H1 (cell line): ENCODE data around the gene STX8. TPM values are rescaled to one million over a fixed set of nuclear protein-coding genes. Genes with fewer than 3 reads are reported as not detected.

Source experiments
- CTCF ChIA-PET: fragments of 300-600 bp; sonication (Branson Sonifier 250); formaldehyde crosslinking; loops from one replicate; lab custom pipeline; 2021; ENCODE audit not compliant: partially characterized antibody; lab: Charles Lee
- POLR2A ChIA-PET: fragments of 300-600 bp; sonication (Branson Sonifier 250); formaldehyde crosslinking; loops from one replicate; lab custom pipeline; 2021; ENCODE audit warnings: inconsistent platforms; ENCODE audit not compliant: partially characterized antibody; lab: Charles Lee
- DNase-seq, 2 experiments: peaks; one replicate each; pipeline versions ENCODE4 v3.0.0 to v3.0.0-alpha.2; 2010 to 2022; ENCODE audit warnings: low spot score in 2 of 2, low read depth in 1 of 2, mixed read lengths in 1 of 2
- FAIRE-seq: peaks from 2 replicates; lab custom pipeline; 2011; peaks lifted over from hg19 to GRCh38; lab: Jason Lieb, UNC
- H2AFZ ChIP-seq: 2 replicates; pipeline ENCODE4 v1.8.1; 2012; ENCODE audit warnings: low read length, inconsistent platforms
- H2AK5ac ChIP-seq: 2 replicates; pipeline ENCODE4 v1.6.1; 2013; ENCODE audit warnings: low read depth, low read length
- H2BK120ac ChIP-seq: replicated peaks from 2 replicates; pipeline ENCODE3; 2013; ENCODE audit warnings: low read depth, low read length, inconsistent platforms
- H2BK12ac ChIP-seq: 2 replicates; pipeline ENCODE4 v1.6.1; 2013; ENCODE audit warnings: low read depth, low read length
- H2BK15ac ChIP-seq: 2 replicates; pipeline ENCODE4 v1.6.1; 2013; ENCODE audit warnings: low read length
- H2BK20ac ChIP-seq: 2 replicates; pipeline ENCODE4 v1.6.1; 2013; ENCODE audit warnings: low read length
- H2BK5ac ChIP-seq: 2 replicates; pipeline ENCODE4 v1.6.1; 2013; ENCODE audit warnings: low read depth, low read length
- H3K14ac ChIP-seq: 2 replicates; pipeline ENCODE4 v1.6.1; 2013; ENCODE audit warnings: inconsistent platforms; ENCODE audit not compliant: insufficient read length
- H3K18ac ChIP-seq: 2 replicates; pipeline ENCODE4 v1.6.1; 2013; ENCODE audit warnings: low read length; ENCODE audit errors: extremely low read depth
- H3K23ac ChIP-seq: 2 replicates; pipeline ENCODE4 v1.6.1; 2013; ENCODE audit warnings: inconsistent platforms; ENCODE audit not compliant: insufficient read length
- H3K23me2 ChIP-seq: 2 replicates; pipeline ENCODE4 v1.6.1; 2013; ENCODE audit warnings: low read depth, low read length
- H3K27ac ChIP-seq: 2 replicates; pipeline ENCODE4 v1.6.1; 2011; ENCODE audit warnings: low read depth, low read length, inconsistent platforms
- H3K27me3 ChIP-seq, 4 experiments: replicated peaks in 1 of 4; 1 replicate in 1 of 4; 2 replicates in 3 of 4; pipeline versions ENCODE4 v1.6.1 to v1.8.1; 2011 to 2013; ENCODE audit warnings: low read length in 3 of 4, mild to moderate bottlenecking in 3 of 4, inconsistent platforms in 2 of 4, mixed read lengths in 2 of 4, moderate library complexity in 1 of 4; ENCODE audit not compliant: control insufficient read depth in 3 of 4, insufficient read depth in 3 of 4; ENCODE audit errors: extremely low read depth in 1 of 4
- H3K36me3 ChIP-seq, 4 experiments: 2 replicates each; pipeline versions ENCODE4 v1.6.1 to v1.8.1; 2011 to 2013; ENCODE audit warnings: mild to moderate bottlenecking in 4 of 4, low read length in 3 of 4, moderate library complexity in 2 of 4, control low read depth in 1 of 4, inconsistent platforms in 1 of 4; ENCODE audit not compliant: insufficient read depth in 4 of 4, control insufficient read depth in 2 of 4
- H3K4ac ChIP-seq: replicated peaks from 2 replicates; pipeline ENCODE3; 2013; ENCODE audit warnings: low read length, low read depth, mixed read lengths, inconsistent platforms; ENCODE audit not compliant: insufficient read length
- H3K4me1 ChIP-seq, 4 experiments: replicated peaks in 1 of 4; 1 replicate in 1 of 4; 2 replicates in 3 of 4; pipeline versions ENCODE4 v1.6.1 to v1.8.1; 2011 to 2013; ENCODE audit warnings: low read length in 3 of 4, inconsistent platforms in 2 of 4, mixed read lengths in 1 of 4; ENCODE audit not compliant: insufficient read depth in 4 of 4, control insufficient read depth in 3 of 4
- H3K4me2 ChIP-seq, 2 experiments: 2 replicates each; pipeline versions ENCODE4 v1.6.1 to v1.8.1; 2011 to 2013; ENCODE audit warnings: low read depth in 2 of 2, low read length in 2 of 2, control low read depth in 1 of 2, inconsistent platforms in 1 of 2, mild to moderate bottlenecking in 1 of 2; ENCODE audit not compliant: insufficient read depth in 1 of 2
- H3K4me3 ChIP-seq, 4 experiments: fragments of 200-600, 300-600 bp in 1 of 4; sonication (generic), shearing (Covaris generic), sonication (Bioruptor Twin) in 1 of 4; 2 replicates each; pipeline versions ENCODE4 v1.5.1 to v1.8.1; 2011 to 2016; ENCODE audit warnings: low read length in 4 of 4, low read depth in 3 of 4, control low read depth in 2 of 4, inconsistent platforms in 2 of 4, mild to moderate bottlenecking in 2 of 4, mixed read lengths in 1 of 4, moderate library complexity in 1 of 4; ENCODE audit not compliant: insufficient read depth in 2 of 4; ENCODE audit errors: extremely low read depth in 1 of 4
- H3K56ac ChIP-seq: replicated peaks from 2 replicates; pipeline ENCODE3; 2013; ENCODE audit warnings: low read depth, mild to moderate bottlenecking, mixed read lengths, low read length, inconsistent platforms; ENCODE audit not compliant: insufficient read length
- H3K79me1 ChIP-seq: 2 replicates; pipeline ENCODE4 v1.6.1; 2013; ENCODE audit warnings: low read depth, low read length, control low read depth
- H3K79me2 ChIP-seq, 2 experiments: 2 replicates each; pipeline versions ENCODE4 v1.6.1 to v1.8.1; 2012 to 2013; ENCODE audit warnings: low read length in 2 of 2, mild to moderate bottlenecking in 2 of 2, inconsistent platforms in 1 of 2; ENCODE audit not compliant: insufficient read depth in 2 of 2, control insufficient read depth in 1 of 2
- H3K9ac ChIP-seq, 4 experiments: replicated peaks in 1 of 4; 1 replicate in 1 of 4; 2 replicates in 3 of 4; pipeline versions ENCODE4 v1.6.1 to v1.8.1; 2011 to 2013; ENCODE audit warnings: low read depth in 3 of 4, low read length in 3 of 4, control low read depth in 2 of 4, mild to moderate bottlenecking in 2 of 4, moderate library complexity in 2 of 4, inconsistent platforms in 1 of 4; ENCODE audit errors: extremely low read depth in 1 of 4
- H3K9me3 ChIP-seq, 2 experiments: 2 replicates each; pipeline versions ENCODE4 v1.6.1 to v1.8.1; 2012 to 2013; ENCODE audit warnings: mild to moderate bottlenecking in 2 of 2, moderate library complexity in 2 of 2, control low read depth in 1 of 2, inconsistent platforms in 1 of 2, low read depth in 1 of 2, low read length in 1 of 2, mixed read lengths in 1 of 2; ENCODE audit not compliant: insufficient read depth in 2 of 2
- H4K20me1 ChIP-seq, 2 experiments: replicated peaks in 1 of 2; 2 replicates each; pipeline versions ENCODE3 to v1.8.1; 2011 to 2013; ENCODE audit warnings: inconsistent platforms in 2 of 2, low read length in 2 of 2, mild to moderate bottlenecking in 1 of 2; ENCODE audit not compliant: insufficient read depth in 2 of 2, control insufficient read depth in 1 of 2
- H4K5ac ChIP-seq: 2 replicates; pipeline ENCODE4 v1.6.1; 2013; ENCODE audit warnings: low read length, low read depth, mixed read lengths, inconsistent platforms; ENCODE audit not compliant: insufficient read length
- H4K8ac ChIP-seq: 2 replicates; pipeline ENCODE4 v1.8.0; 2013; ENCODE audit warnings: mild to moderate bottlenecking, moderate library complexity, low read length, inconsistent platforms; ENCODE audit not compliant: insufficient read depth; ENCODE audit errors: extremely low read depth
- H4K91ac ChIP-seq: replicated peaks from 2 replicates; pipeline ENCODE3; 2013; ENCODE audit warnings: low read length, mixed read lengths, inconsistent platforms; ENCODE audit not compliant: insufficient read length
- ASH2L ChIP-seq: fragments of 200-600, 300-600 bp; sonication (generic); IDR thresholded peaks from one replicate; pipeline ENCODE4 v1.7.1; 2017; ENCODE audit warnings: low read length
- BACH1 ChIP-seq: IDR thresholded peaks from 2 replicates; pipeline ENCODE4 v1.6.1; 2012; ENCODE audit warnings: low read length, improper control_type of control experiment
- BCL11A ChIP-seq, 2 experiments: IDR thresholded peaks; one replicate each; pipeline ENCODE4 v1.6.1; 2011; ENCODE audit warnings: low read depth in 2 of 2, low read length in 2 of 2, mild to moderate bottlenecking in 2 of 2
- EGR1 ChIP-seq: IDR thresholded peaks from 2 replicates; pipeline ENCODE4 v1.6.1; 2011; ENCODE audit warnings: low read depth, low read length, borderline replicate concordance
- KDM1A ChIP-seq: fragments of 200-600, 300-600 bp; sonication (generic); IDR thresholded peaks from 2 replicates; pipeline ENCODE4 v1.7.1; 2016; ENCODE audit warnings: mild to moderate bottlenecking, low read length, borderline replicate concordance
- KDM5A ChIP-seq: fragments of 200-600 bp; IDR thresholded peaks from 2 replicates; pipeline ENCODE4 v1.7.1; 2012; ENCODE audit warnings: mild to moderate bottlenecking, low read length, inconsistent platforms, mixed read lengths
- POLR2AphosphoS5 ChIP-seq: IDR thresholded peaks from 2 replicates; pipeline ENCODE4 v1.6.1; 2011; ENCODE audit warnings: low read depth, low read length
- SP4 ChIP-seq: IDR thresholded peaks from 2 replicates; pipeline ENCODE4 v1.6.1; 2012; ENCODE audit warnings: low read length, inconsistent platforms
- TAF7 ChIP-seq: optimal IDR thresholded peaks from 2 replicates; pipeline ENCODE3; 2011; ENCODE audit warnings: low read depth, mild to moderate bottlenecking, inconsistent platforms, low read length, moderate library complexity, borderline replicate concordance
- ZNF274 ChIP-seq: IDR thresholded peaks from 2 replicates; pipeline ENCODE4 v1.7.0; 2012; ENCODE audit warnings: low read length, borderline replicate concordance; ENCODE audit errors: extremely low read depth
- WGBS, 2 experiments: shearing (Covaris generic) in 1 of 2; methylation state at CpG; one replicate each; pipeline versions ENCODE4 v1.1.6 to v1.1.7; 2013 to 2015; ENCODE audit warnings: low lambda C conversion rate in 2 of 2, mixed read lengths in 2 of 2, inconsistent platforms in 1 of 2, low coverage in 1 of 2, missing lambda C conversion rate in 1 of 2; ENCODE audit not compliant: insufficient replicate concordance in 2 of 2, insufficient coverage in 1 of 2, insufficient read length in 1 of 2; ENCODE audit errors: extremely low coverage in 1 of 2, missing lambda C conversion rate in 1 of 2; 5-methylcytosine and 5-hydroxymethylcytosine counted together
- polyA plus RNA-seq, 7 experiments: library from polyadenylated mRNA; depleted of rRNA in 3 of 7; stranded (reverse) in 5 of 7; unstranded in 2 of 7; fragments of >200 nt in 5 of 7; fragments of 200-250 nt in 2 of 7; gene quantifications; 1 replicate in 5 of 7; 2 replicates in 1 of 7; 4 replicates in 1 of 7; pipeline versions ENCODE4 v1.2.1 to v1.2.3, GENCODE V29; 2011 to 2013; ENCODE audit warnings: missing spikeins in 2 of 7, mixed read lengths in 2 of 7
- total RNA-seq: library from RNA; stranded (reverse); fragmentation: NEBNext Ultra II Directional; extraction: Animal tissue kit (Norgen Biotek cat#: 25700); gene quantifications from 2 replicates; pipeline ENCODE4 v1.2.1, GENCODE V29; 2021
- TF ChIP-seq, protein P1 (sequence below): IDR thresholded peaks from 2 replicates; pipeline ENCODE4 v1.6.1; 2012; ENCODE audit warnings: inconsistent platforms
- TF ChIP-seq, protein P2 (sequence below), 3 experiments: IDR thresholded peaks; 1 replicate in 2 of 3; 2 replicates in 1 of 3; pipeline versions ENCODE4 v1.5.1 to v1.6.1; 2011; ENCODE audit warnings: low read length in 3 of 3, mild to moderate bottlenecking in 3 of 3, inconsistent platforms in 2 of 3, low read depth in 1 of 3, moderate library complexity in 1 of 3; ENCODE audit not compliant: insufficient read depth in 1 of 3; ENCODE audit errors: control extremely low read depth in 1 of 3

STX8 gene
- total and polyA plus RNA-seq, 2 of the 8 experiments (the other 6 are each of a cell fraction or from before 2014, with no cell fraction given): 22.8 to 42.5 TPM

DNA sequence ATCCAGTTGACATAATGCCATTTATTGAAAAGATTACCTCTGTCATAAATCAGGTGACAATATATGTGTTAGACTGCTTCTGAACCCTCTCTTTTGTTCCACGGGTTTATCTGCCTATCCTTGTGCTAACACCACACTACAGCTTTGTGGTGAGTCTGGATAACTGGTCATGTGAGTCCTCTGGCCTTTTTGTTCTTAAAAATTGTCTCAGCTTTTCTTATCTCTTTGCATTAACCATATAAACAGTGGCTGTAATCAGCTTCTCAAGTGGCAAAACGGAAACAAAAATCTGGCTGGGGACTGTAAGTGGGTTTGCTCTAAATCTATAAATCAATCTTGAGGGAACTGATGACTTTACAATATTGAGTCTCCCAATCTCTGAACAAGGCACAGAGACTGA, 44.6 kb downstream of the STX8 start:
- DNase-seq (no peak), FAIRE-seq (no peak)
- Histone ChIP-seq H2BK12ac (no peak overlapping the region), H3K4me1 (0 out of 7 replicates have a peak, but pooled peaks cover 0 to 2% (median 0%) of the 10 kb centered on the region in 4 experiments), H3K18ac (no peak overlapping the region), H3K79me2 (no peaks in the 10 kb centered on the region), H4K8ac (no peak overlapping the region), H3K27ac (no peak overlapping the region), H3K27me3 (no peaks in the 10 kb centered on the region), H2BK20ac (no peak overlapping the region), H3K4me3 (no peak overlapping the region), H3K23ac (no peak overlapping the region), H4K5ac (no peak overlapping the region), H3K4ac (no peak overlapping the region), H4K91ac (no peak overlapping the region), H2BK5ac (no peak overlapping the region), H2AK5ac (no peak overlapping the region), H2BK120ac (no peak overlapping the region), H3K14ac (no peak overlapping the region), H3K56ac (no peak overlapping the region), H3K79me1 (no peaks in the 10 kb centered on the region), H2AFZ (no peak overlapping the region), H3K23me2 (no peaks in the 10 kb centered on the region), H3K36me3 (no peaks in the 10 kb centered on the region; a peak in 1 of 8 replicates), H4K20me1 (no peaks in the 10 kb centered on the region), H3K9me3 (no peaks in the 10 kb centered on the region), H3K4me2 (no peak overlapping the region), H2BK15ac (no peak overlapping the region), H3K9ac (no peak overlapping the region)
- ChIA-PET CTCF (interaction anchor here (0.6 to 2.1 kb wide), 5 partner anchors 9 to 94 kb away, joined by 3 to 10 read pairs (median 5); no protein-coding TSS in a partner anchor), POLR2A (no interaction called here)
- 88% methylated on average over 2 of the region's 2 CpGs; no CpG with 5 or more reads in 1 of the 2 experiments for WGBS, 2 experiments
- TF ChIP-seq POLR2AphosphoS5: no peak
- TF ChIP-seq, protein P1, sequence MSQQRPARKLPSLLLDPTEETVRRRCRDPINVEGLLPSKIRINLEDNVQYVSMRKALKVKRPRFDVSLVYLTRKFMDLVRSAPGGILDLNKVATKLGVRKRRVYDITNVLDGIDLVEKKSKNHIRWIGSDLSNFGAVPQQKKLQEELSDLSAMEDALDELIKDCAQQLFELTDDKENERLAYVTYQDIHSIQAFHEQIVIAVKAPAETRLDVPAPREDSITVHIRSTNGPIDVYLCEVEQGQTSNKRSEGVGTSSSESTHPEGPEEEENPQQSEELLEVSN: no peak
- no peak for TF ChIP-seq ZNF274
- TF ChIP-seq ASH2L: no peak
- TF ChIP-seq EGR1: no peak
- no peak for TF ChIP-seq BCL11A (IDR thresholded peaks at IDR 0.05; ENCODE audit: low read depth in 2 of 2, low read length in 2 of 2)
- TF ChIP-seq KDM5A: no peak
- no peak for TF ChIP-seq TAF7
- TF ChIP-seq KDM1A: no peak
- TF ChIP-seq, protein P2, sequence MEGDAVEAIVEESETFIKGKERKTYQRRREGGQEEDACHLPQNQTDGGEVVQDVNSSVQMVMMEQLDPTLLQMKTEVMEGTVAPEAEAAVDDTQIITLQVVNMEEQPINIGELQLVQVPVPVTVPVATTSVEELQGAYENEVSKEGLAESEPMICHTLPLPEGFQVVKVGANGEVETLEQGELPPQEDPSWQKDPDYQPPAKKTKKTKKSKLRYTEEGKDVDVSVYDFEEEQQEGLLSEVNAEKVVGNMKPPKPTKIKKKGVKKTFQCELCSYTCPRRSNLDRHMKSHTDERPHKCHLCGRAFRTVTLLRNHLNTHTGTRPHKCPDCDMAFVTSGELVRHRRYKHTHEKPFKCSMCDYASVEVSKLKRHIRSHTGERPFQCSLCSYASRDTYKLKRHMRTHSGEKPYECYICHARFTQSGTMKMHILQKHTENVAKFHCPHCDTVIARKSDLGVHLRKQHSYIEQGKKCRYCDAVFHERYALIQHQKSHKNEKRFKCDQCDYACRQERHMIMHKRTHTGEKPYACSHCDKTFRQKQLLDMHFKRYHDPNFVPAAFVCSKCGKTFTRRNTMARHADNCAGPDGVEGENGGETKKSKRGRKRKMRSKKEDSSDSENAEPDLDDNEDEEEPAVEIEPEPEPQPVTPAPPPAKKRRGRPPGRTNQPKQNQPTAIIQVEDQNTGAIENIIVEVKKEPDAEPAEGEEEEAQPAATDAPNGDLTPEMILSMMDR (IDR thresholded peaks at IDR 0.05; ENCODE audit: control extremely low read depth in 1 of 3, insufficient read depth in 1 of 3, low read depth in 1 of 3, low read length in 3 of 3): no peak
- no peak for TF ChIP-seq SP4
- TF ChIP-seq BACH1: no peak
